Colonic mucosa (tissue), 4 donors: ENCODE data around the gene HGD. TPM values are rescaled to one million over a fixed set of nuclear protein-coding genes. Genes with fewer than 3 reads are reported as not detected.

Experiments used
- DNase-seq: peaks from one replicate; pipeline ENCODE4 v3.0.0-alpha.2; 2020
- H3K27ac ChIP-seq: fragments of 200-600 bp; one replicate; pipeline ENCODE4 v1.8.0; 2021
- H3K27me3 ChIP-seq: fragments of 200-600 bp; one replicate; pipeline ENCODE4 v1.8.0; 2021
- H3K36me3 ChIP-seq: fragments of 200-600 bp; one replicate; pipeline ENCODE4 v1.8.0; 2021
- H3K4me1 ChIP-seq: fragments of 200-600 bp; one replicate; pipeline ENCODE4 v1.8.0; 2021; ENCODE audit warnings: mild to moderate bottlenecking
- H3K4me3 ChIP-seq: fragments of 200-600 bp; one replicate; pipeline ENCODE4 v1.8.0; 2021
- H3K9ac ChIP-seq, 2 donors: one replicate each; pipeline ENCODE4 v1.7.0; 2013; ENCODE audit warnings: control low read depth in 2 of 2, low read depth in 2 of 2, low read length in 2 of 2
- H3K9me3 ChIP-seq: fragments of 200-600 bp; one replicate; pipeline ENCODE4 v1.8.0; 2021
- intact Hi-C: fragments of 100-400 bp; cut with DNase I; formaldehyde crosslinking; loops from one replicate; pipeline ENCODE4 v1.14.1; 2022
- total RNA-seq, 2 donors: library from RNA; stranded (reverse); fragmentation: NEBNext Ultra II Directional in 1 of 2; extraction: Animal tissue kit (Norgen Biotek cat#: 25700) in 1 of 2; gene quantifications; one replicate each; pipeline ENCODE4 v1.2.1, GENCODE V29; 2021
- TF ChIP-seq, protein P1 (sequence below): fragments of 200-600 bp; IDR thresholded peaks from one replicate; pipeline ENCODE4 v1.8.0; 2022; ENCODE audit warnings: antibody characterized with exemption, mild to moderate bottlenecking
- donor health status: healthy.
- donor health status: DM: no; HTN: no; CAD: no.
- donor health status: DM: no; HTN: no; CAD: no.

Gene HGD
- total RNA-seq, 2 donors from 2014 or later: 37.6 to 48.5 TPM

GRCh38 chr3:120661945-120662344 is 20.1 kb downstream of the HGD start:
- intact Hi-C loops: no loop called here
- TF ChIP-seq, protein P1, sequence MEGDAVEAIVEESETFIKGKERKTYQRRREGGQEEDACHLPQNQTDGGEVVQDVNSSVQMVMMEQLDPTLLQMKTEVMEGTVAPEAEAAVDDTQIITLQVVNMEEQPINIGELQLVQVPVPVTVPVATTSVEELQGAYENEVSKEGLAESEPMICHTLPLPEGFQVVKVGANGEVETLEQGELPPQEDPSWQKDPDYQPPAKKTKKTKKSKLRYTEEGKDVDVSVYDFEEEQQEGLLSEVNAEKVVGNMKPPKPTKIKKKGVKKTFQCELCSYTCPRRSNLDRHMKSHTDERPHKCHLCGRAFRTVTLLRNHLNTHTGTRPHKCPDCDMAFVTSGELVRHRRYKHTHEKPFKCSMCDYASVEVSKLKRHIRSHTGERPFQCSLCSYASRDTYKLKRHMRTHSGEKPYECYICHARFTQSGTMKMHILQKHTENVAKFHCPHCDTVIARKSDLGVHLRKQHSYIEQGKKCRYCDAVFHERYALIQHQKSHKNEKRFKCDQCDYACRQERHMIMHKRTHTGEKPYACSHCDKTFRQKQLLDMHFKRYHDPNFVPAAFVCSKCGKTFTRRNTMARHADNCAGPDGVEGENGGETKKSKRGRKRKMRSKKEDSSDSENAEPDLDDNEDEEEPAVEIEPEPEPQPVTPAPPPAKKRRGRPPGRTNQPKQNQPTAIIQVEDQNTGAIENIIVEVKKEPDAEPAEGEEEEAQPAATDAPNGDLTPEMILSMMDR: no peak
- Histone ChIP-seq H3K9me3 (no peaks in the 10 kb centered on the region), H3K27me3 (no peaks in the 10 kb centered on the region), H3K4me1 (no peaks in the 10 kb centered on the region), H3K9ac (no peak overlapping the region), H3K27ac (no peak overlapping the region), H3K4me3 (no peak overlapping the region), H3K36me3 (no peaks in the 10 kb centered on the region)
- DNase-seq: no peak

- TF ChIP-seq, protein P1: no peak
- Histone ChIP-seq H3K4me1 (no peaks in the 10 kb centered on the region), H3K4me3 (no peak overlapping the region), H3K9me3 (no peaks in the 10 kb centered on the region), H3K36me3 (no peaks in the 10 kb centered on the region), H3K27me3 (no peaks in the 10 kb centered on the region), H3K27ac (no peak overlapping the region), H3K9ac (no peak overlapping the region)
- intact Hi-C loops: no loop called here
- DNase-seq: no peak
Observed at GRCh38 chr3:120661106-120661905, 20.7 kb downstream of the HGD start.

DNA sequence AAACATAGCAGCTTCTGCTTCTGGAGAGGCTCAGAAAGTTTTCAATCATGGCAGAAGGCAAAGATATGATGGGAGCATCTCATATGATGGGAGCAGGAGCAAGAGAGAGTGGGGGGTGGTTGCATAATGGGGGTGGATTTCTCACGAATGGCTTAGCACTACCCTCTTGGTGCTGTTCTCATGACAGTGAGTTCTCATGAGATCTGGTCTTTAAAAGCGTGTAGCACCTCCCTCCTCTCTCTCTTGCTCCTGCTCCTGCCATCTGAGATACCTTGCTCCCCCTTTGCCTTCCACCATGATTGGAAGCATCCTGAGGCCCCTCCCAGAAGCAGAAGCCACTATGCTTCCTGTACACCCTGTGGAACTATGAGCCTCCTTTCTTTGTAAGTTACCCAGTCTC is 22.2 kb downstream of the HGD start:
- H3K36me3 ChIP-seq: no peaks in the 10 kb centered on the region
- TF ChIP-seq, protein P1: no peak
- DNase-seq: no peak
- no peak overlapping the region for H3K9ac ChIP-seq
- no peak overlapping the region for H3K4me3 ChIP-seq
- H3K4me1 ChIP-seq: no peaks in the 10 kb centered on the region
- intact Hi-C loops: no loop called here
- no peaks in the 10 kb centered on the region for H3K27me3 ChIP-seq
- no peak overlapping the region for H3K27ac ChIP-seq
- H3K9me3 ChIP-seq: no peaks in the 10 kb centered on the region

DNA sequence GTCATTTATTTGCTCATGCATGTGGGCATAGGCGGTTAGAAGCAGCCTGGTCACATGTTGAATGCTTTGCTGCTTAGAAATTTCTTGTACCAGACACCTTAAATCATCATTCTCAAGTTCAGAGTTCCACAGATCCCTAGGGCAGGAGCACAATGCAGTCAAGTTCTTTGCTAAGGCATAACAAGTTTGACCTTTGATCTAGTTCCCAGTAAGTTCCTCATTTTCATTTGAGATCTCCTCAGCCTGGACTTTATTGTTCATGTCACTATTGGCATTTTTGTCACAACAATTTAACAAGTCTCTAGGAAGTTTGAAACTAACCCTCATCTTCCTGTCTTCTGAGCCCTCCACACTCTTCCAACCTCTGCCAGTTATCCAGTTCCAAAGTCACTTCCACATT is 22.8 kb downstream of the HGD start:
- TF ChIP-seq, protein P1: no peak
- DNase-seq: no peak

GRCh38 chr3:120652896-120653545 is 29.0 kb downstream of the HGD start:
- no peaks in the 10 kb centered on the region for H3K36me3 ChIP-seq
- intact Hi-C loops: no loop called here
- no peaks in the 10 kb centered on the region for H3K27me3 ChIP-seq
- no peak overlapping the region for H3K9ac ChIP-seq
- no peak overlapping the region for H3K4me3 ChIP-seq
- TF ChIP-seq, protein P1: no peak
- no peak for DNase-seq
- H3K4me1 ChIP-seq: no peaks in the 10 kb centered on the region
- H3K27ac ChIP-seq: no peak overlapping the region
- H3K9me3 ChIP-seq: no peaks in the 10 kb centered on the region

More for the DNA sequence above, 22.8 kb downstream of the HGD start:
- Histone ChIP-seq H3K4me3 (no peak overlapping the region), H3K4me1 (no peaks in the 10 kb centered on the region), H3K27me3 (no peaks in the 10 kb centered on the region), H3K27ac (no peak overlapping the region), H3K9me3 (no peaks in the 10 kb centered on the region), H3K9ac (no peak overlapping the region), H3K36me3 (no peaks in the 10 kb centered on the region)
- intact Hi-C loops: no loop called here
